ENCODE results near the gene CLTC. TPM values are rescaled to one million over a fixed set of nuclear protein-coding genes. Genes with fewer than 3 reads are reported as not detected.
"Not testable (repeated sequence)": the region's sequence is repeated elsewhere in the genome, so short reads cannot be mapped to it uniquely, and the experiment has no call there.

Gene CLTC
- total RNA-seq, 6 experiments from 2014 or later: 354 to 460 (median 397) TPM

- Mint-ChIP-seq H3K27ac (peak overlapping the region; percentile 79), H3K4me3 (peak overlapping the region; percentile 10; the same call in 1 of the 2 replicates), H3K36me3 (ENCODE audit: low read depth) (peaks cover 82% of the 10 kb centered on the region), H3K9me3 (peaks cover 4% of the 10 kb centered on the region; the same call in 1 of the 2 replicates), H3K27me3 (ENCODE audit: insufficient read depth) (peaks cover 2% of the 10 kb centered on the region; the same call in 1 of the 2 replicates), H3K4me1 (ENCODE audit: low read depth) (peaks cover 84% of the 10 kb centered on the region)
- DNase-seq: peak; percentile 27
- TF ChIP-seq CTCF (IDR thresholded peaks at IDR 0.05): no peak
Measured at GRCh38 chr17:59651346-59651745, 31.7 kb downstream of the CLTC start.

GRCh38 chr17:59652119-59652518 lies 32.4 kb downstream of the CLTC start:
- peaks cover 2% of the 10 kb centered on the region; the same call in 1 of the 2 replicates for H3K27me3 Mint-ChIP-seq (ENCODE audit: insufficient read depth)
- peaks cover 4% of the 10 kb centered on the region; the same call in 1 of the 2 replicates for H3K9me3 Mint-ChIP-seq
- peaks cover 74% of the 10 kb centered on the region for H3K36me3 Mint-ChIP-seq (ENCODE audit: low read depth)
- H3K27ac Mint-ChIP-seq: peak overlapping the region; percentile 79
- DNase-seq: peak; percentile 75
- H3K4me1 Mint-ChIP-seq (ENCODE audit: low read depth): peaks cover 84% of the 10 kb centered on the region
- TF ChIP-seq CTCF (IDR thresholded peaks at IDR 0.05): no peak
- H3K4me3 Mint-ChIP-seq: peak overlapping the region; percentile 51

- Mint-ChIP-seq H3K4me1 (ENCODE audit: low read depth) (peaks cover 65% of the 10 kb centered on the region), H3K36me3 (ENCODE audit: low read depth) (peaks cover 63% of the 10 kb centered on the region), H3K27ac (peak overlapping the region; percentile 51)
- not testable (repeated sequence) for H3K9me3 Mint-ChIP-seq; H3K4me3 Mint-ChIP-seq; H3K27me3 Mint-ChIP-seq (ENCODE audit: insufficient read depth)
- peak; percentile 91 for DNase-seq
Measured at GRCh38 chr17:59656624-59657023, 36.9 kb downstream of the CLTC start.

- Mint-ChIP-seq H3K27ac (no peak overlapping the region), H3K36me3 (ENCODE audit: low read depth) (peaks cover 49% of the 10 kb centered on the region), H3K4me1 (ENCODE audit: low read depth) (peaks cover 86% of the 10 kb centered on the region), H3K9me3 (no peaks in the 10 kb centered on the region), H3K27me3 (ENCODE audit: insufficient read depth) (peaks cover 2% of the 10 kb centered on the region), H3K4me3 (no peak overlapping the region)
- no peak for TF ChIP-seq CTCF (IDR thresholded peaks at IDR 0.05)
- no peak for DNase-seq
Measured at GRCh38 chr17:59666235-59666634, 46.5 kb downstream of the CLTC start.

GRCh38 chr17:59668816-59669215 lies 49.1 kb downstream of the CLTC start:
- TF ChIP-seq CTCF (IDR thresholded peaks at IDR 0.05): no peak
- H3K4me3 Mint-ChIP-seq: peak overlapping the region; percentile 72
- peak overlapping the region; percentile 67 for H3K27ac Mint-ChIP-seq
- no peaks in the 10 kb centered on the region for H3K9me3 Mint-ChIP-seq
- DNase-seq: peak; percentile 89
- H3K4me1 Mint-ChIP-seq (ENCODE audit: low read depth): peaks cover 94% of the 10 kb centered on the region
- peaks cover 54% of the 10 kb centered on the region for H3K36me3 Mint-ChIP-seq (ENCODE audit: low read depth)
- peaks cover 2% of the 10 kb centered on the region for H3K27me3 Mint-ChIP-seq (ENCODE audit: insufficient read depth)

- Mint-ChIP-seq H3K27ac (peak overlapping the region; percentile 80), H3K4me3 (peak overlapping the region; percentile 72)
- no peak for TF ChIP-seq CTCF (IDR thresholded peaks at IDR 0.05)
Measured at GRCh38 chr17:59669411-59669810, 49.7 kb downstream of the CLTC start.

More at GRCh38 chr17:59669411-59669810, 49.7 kb downstream of the CLTC start:
- DNase-seq: no peak
- peaks cover 56% of the 10 kb centered on the region for H3K36me3 Mint-ChIP-seq (ENCODE audit: low read depth)
- H3K9me3 Mint-ChIP-seq: no peaks in the 10 kb centered on the region
- peaks cover 94% of the 10 kb centered on the region for H3K4me1 Mint-ChIP-seq (ENCODE audit: low read depth)
- H3K27me3 Mint-ChIP-seq (ENCODE audit: insufficient read depth): peaks cover 2% of the 10 kb centered on the region

Measured in HFFc6 (cell line).